ENCODE measurements around the gene LRRFIP2.

- TF ChIP-seq CTCF (IDR thresholded peaks at IDR 0.05) (no peak), POLR2A (IDR thresholded peaks at IDR 0.05) (no peak)
These were observed 18.6 kb downstream of the LRRFIP2 start for GRCh38 chr3:37155782-37156181.
